ENCODE measurements around the gene FCRL2. TPM values are rescaled to one million over a fixed set of nuclear protein-coding genes. Genes with fewer than 3 reads are reported as not detected.

Gene FCRL2
- total RNA-seq, 2 donors from 2014 or later = not detected

DNA sequence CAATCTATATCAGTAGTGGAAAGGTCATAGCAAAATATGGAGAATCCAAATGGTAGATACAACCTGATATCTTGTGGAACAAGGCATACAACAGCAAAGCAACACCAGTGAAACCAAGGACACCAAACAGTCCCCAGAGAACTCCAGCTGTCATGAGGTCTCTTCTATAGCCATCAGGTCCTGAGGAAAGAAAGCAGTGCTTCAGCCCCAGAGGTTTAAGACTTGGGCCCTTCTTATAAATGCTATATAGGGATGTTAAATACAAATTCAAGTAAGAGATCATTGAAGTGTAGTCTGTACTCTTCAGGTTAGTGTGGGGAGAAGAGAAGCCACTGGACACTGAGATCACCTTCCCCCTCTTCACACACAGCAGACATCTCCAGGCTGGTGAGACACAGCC, 10.1 kb downstream of the FCRL2 start:
- no peaks in the 10 kb centered on the region for H3K36me3 ChIP-seq (ENCODE audit: control insufficient read depth, insufficient read depth, low read length)
- TF ChIP-seq, protein P1, sequence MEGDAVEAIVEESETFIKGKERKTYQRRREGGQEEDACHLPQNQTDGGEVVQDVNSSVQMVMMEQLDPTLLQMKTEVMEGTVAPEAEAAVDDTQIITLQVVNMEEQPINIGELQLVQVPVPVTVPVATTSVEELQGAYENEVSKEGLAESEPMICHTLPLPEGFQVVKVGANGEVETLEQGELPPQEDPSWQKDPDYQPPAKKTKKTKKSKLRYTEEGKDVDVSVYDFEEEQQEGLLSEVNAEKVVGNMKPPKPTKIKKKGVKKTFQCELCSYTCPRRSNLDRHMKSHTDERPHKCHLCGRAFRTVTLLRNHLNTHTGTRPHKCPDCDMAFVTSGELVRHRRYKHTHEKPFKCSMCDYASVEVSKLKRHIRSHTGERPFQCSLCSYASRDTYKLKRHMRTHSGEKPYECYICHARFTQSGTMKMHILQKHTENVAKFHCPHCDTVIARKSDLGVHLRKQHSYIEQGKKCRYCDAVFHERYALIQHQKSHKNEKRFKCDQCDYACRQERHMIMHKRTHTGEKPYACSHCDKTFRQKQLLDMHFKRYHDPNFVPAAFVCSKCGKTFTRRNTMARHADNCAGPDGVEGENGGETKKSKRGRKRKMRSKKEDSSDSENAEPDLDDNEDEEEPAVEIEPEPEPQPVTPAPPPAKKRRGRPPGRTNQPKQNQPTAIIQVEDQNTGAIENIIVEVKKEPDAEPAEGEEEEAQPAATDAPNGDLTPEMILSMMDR (conservative IDR thresholded peaks at IDR 0.05) = no peak
- H3K4me3 Mint-ChIP-seq = no peak overlapping the region
- H3K4me1 ChIP-seq (ENCODE audit: control insufficient read depth, insufficient read depth, low read length) = no peaks in the 10 kb centered on the region
- DNase-seq = no peak
- H3K9me3 ChIP-seq (ENCODE audit: control insufficient read depth, low read length) = no peaks in the 10 kb centered on the region
- H3K27me3 Mint-ChIP-seq (ENCODE audit: insufficient read depth) = peaks cover 2% of the 10 kb centered on the region
- no peaks in the 10 kb centered on the region for H3K9me3 Mint-ChIP-seq
- H3K9ac ChIP-seq (ENCODE audit: extremely low read depth, low read length, poor library complexity, severe bottlenecking) = no peak overlapping the region
- H3K27me3 ChIP-seq (ENCODE audit: control insufficient read depth, insufficient read depth, low read length, poor library complexity, severe bottlenecking) = no peaks in the 10 kb centered on the region
- H3K27ac ChIP-seq (ENCODE audit: low read depth, low read length) = no peak overlapping the region
- H3K36me3 Mint-ChIP-seq (ENCODE audit: low read depth) = no peaks in the 10 kb centered on the region
- H3K4me1 Mint-ChIP-seq = no peaks in the 10 kb centered on the region
- H3K27ac Mint-ChIP-seq = no peak overlapping the region
- H3K4me3 ChIP-seq (ENCODE audit: low read length) = no peak overlapping the region

DNA sequence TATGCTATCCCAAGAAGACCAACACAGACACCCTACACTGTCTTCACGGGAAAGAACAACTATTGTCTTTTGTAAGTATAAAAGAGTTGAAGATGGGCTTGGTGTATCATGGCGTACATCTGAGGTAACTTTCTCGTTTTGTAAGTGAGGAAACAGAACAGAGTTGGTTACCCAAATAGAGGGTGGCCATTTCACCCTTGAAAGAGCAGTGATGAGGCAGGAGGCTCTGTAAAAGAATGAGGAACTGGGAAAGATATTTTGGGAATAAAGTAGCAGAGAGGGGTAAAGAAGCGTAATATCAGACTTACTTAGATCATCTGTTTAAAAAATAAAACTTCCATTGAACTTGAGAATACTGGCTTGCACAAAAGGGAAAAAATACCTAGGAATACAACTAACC, 18.9 kb downstream of the FCRL2 start:
- no peak overlapping the region for H3K4me3 ChIP-seq (ENCODE audit: low read length)
- WGBS, 2 experiments (ENCODE audit: insufficient coverage in 1 of 2, insufficient read length in 1 of 2) = 94 to 97% methylated on average over 3 to 4 of the region's 4 CpGs

DNA sequence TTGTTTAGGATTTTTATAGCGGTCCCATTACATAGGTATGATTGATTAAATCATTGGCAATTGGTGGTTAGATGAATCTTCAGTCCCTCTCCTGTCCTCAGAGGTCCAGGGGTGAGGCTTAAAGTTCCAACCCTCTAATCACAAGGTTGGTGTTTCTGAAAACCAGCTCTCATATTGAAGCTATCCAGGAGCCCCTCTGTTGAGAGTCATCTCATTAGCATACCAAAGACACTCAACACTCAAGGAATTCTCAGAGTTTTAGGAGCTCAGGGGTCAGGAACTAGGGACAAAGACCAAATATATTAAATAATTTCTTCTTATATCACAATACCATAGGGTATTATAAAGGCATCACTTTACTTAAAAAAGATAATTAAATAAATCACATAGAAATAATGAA, 23.3 kb downstream of the FCRL2 start:
- no peak overlapping the region for H3K4me3 ChIP-seq (ENCODE audit: low read length)
- H3K27ac ChIP-seq (ENCODE audit: low read depth, low read length) = no peak overlapping the region
- DNase-seq = no peak
- TF ChIP-seq, protein P1 (conservative IDR thresholded peaks at IDR 0.05) = no peak
- H3K36me3 ChIP-seq (ENCODE audit: control insufficient read depth, insufficient read depth, low read length) = no peaks in the 10 kb centered on the region
- Mint-ChIP-seq H3K4me3 (no peak overlapping the region), H3K27me3 (ENCODE audit: insufficient read depth) (no peaks in the 10 kb centered on the region), H3K36me3 (ENCODE audit: low read depth) (no peaks in the 10 kb centered on the region), H3K27ac (no peak overlapping the region), H3K9me3 (peaks cover under 1% of the 10 kb centered on the region), H3K4me1 (no peaks in the 10 kb centered on the region)
- 69% methylated on average over 1 of the region's 1 CpG; no CpG with 5 or more reads in 1 of the 2 experiments for WGBS, 2 experiments (ENCODE audit: insufficient coverage in 1 of 2, insufficient read length in 1 of 2)
- no peaks in the 10 kb centered on the region for H3K27me3 ChIP-seq (ENCODE audit: control insufficient read depth, insufficient read depth, low read length, poor library complexity, severe bottlenecking)
- H3K9me3 ChIP-seq (ENCODE audit: control insufficient read depth, low read length) = no peaks in the 10 kb centered on the region
- no peaks in the 10 kb centered on the region for H3K4me1 ChIP-seq (ENCODE audit: control insufficient read depth, insufficient read depth, low read length)
- H3K9ac ChIP-seq (ENCODE audit: extremely low read depth, low read length, poor library complexity, severe bottlenecking) = no peak overlapping the region

More for the DNA sequence above, 18.9 kb downstream of the FCRL2 start:
- TF ChIP-seq, protein P1 (conservative IDR thresholded peaks at IDR 0.05) = no peak
- no peaks in the 10 kb centered on the region for H3K36me3 ChIP-seq (ENCODE audit: control insufficient read depth, insufficient read depth, low read length)
- H3K4me1 Mint-ChIP-seq = no peaks in the 10 kb centered on the region
- no peak overlapping the region for H3K9ac ChIP-seq (ENCODE audit: extremely low read depth, low read length, poor library complexity, severe bottlenecking)
- H3K9me3 Mint-ChIP-seq = peaks cover 17% of the 10 kb centered on the region
- peaks cover 13% of the 10 kb centered on the region for H3K9me3 ChIP-seq (ENCODE audit: control insufficient read depth, low read length)
- no peaks in the 10 kb centered on the region for H3K27me3 ChIP-seq (ENCODE audit: control insufficient read depth, insufficient read depth, low read length, poor library complexity, severe bottlenecking)
- no peaks in the 10 kb centered on the region for H3K27me3 Mint-ChIP-seq (ENCODE audit: insufficient read depth)
- DNase-seq = no peak
- no peaks in the 10 kb centered on the region for H3K4me1 ChIP-seq (ENCODE audit: control insufficient read depth, insufficient read depth, low read length)
- no peak overlapping the region for H3K27ac ChIP-seq (ENCODE audit: low read depth, low read length)
- no peak overlapping the region for H3K27ac Mint-ChIP-seq
- no peaks in the 10 kb centered on the region for H3K36me3 Mint-ChIP-seq (ENCODE audit: low read depth)
- H3K4me3 Mint-ChIP-seq = no peak overlapping the region

All from endodermal cell (in vitro differentiated cells).